Stimulated activated CD8-positive, alpha-beta memory T cell treated with anti-CD3 and anti-CD28 coated beads, Interleukin-12 subunit alpha, Interleukin-12 subunit beta, amount 100 ng/mL, for 24 hours (primary cell): ENCODE data around the gene UBL4B.

Experiments
- DNase-seq: peaks from one replicate; pipeline ENCODE4 v3.0.0-alpha.2; 2020; ENCODE audit errors: extremely low read depth

The UBL4B gene

DNA sequence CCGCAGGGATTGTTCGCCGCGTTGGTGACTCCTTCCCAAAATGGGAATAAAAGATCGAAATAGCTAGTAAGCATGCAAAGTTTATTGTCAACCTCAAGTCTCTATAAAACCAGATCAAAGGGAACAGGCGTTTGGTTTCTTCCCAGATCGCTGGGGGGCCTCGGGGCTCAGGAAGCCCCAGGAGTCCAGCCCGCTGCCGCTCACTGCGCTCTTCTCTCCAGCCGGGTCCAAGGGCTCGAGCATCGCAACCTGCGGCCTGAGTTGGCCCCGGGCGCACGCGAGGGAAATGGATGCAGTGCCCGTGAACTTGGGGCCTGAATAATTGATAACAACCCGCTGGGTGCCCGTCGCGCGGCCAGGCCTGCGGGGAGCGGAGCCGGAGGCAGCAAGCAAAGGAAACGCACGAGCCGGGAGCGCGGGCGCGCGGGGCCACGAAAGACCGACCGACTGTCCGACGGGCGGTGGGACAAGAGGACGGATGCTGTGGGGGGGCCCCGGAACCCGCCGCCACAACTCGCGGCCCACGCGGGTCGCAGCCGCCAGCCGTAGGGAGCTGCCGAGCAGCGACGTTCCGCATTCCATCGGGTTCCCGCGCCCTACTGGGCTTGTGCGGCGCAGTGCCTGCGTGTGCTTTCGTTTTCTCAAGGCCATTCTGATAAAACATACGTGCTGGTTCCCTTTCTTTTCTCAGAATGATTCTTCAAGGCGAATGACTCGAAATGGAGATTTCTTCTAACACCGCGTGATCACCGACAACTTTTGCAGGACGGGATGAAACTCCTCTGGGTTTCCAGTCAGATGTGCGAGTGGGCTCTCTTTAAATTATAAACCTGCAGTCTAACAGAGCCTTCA is 27.8 kb upstream of the UBL4B start:
- no peak for DNase-seq

DNA sequence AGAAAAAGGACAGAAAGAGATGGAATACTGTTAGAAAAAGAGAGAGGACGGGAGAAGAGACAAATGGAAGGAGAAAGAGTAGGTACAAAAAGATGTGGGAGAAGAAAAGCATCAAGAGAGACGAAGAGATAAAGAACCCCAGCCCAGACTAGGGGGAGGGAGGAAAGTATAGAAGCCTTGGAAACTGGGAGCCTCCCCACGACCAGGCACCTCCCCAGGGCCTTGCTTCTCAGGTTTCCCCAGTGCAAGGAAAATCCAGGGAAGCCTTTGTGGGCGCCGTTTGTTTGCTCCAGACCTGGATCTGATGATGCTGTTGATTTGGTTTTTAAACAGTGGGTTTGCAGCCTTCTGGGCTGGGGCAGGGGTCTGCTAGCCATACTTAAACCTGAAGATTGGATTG is 26.6 kb upstream of the UBL4B start:
- no peak for DNase-seq

DNA sequence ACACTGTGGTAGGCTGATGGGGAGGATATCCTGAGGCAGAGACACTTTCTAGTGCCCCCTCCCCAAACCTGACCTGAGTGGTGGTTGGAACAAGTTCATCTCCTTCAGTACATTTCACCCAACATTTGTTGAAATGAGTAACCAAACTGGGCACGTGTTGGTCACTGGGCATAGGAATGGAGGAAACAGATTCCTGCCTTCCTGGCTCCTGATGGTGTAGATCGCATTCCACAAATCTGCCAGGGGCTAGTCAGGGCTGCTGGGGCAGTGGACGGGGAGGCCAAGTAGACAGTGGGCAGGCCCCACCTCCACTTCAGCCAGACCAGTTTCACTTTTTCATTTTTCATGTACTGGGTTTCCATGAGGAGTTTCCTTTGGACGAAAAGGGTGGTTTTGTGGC is 25.3 kb upstream of the UBL4B start:
- DNase-seq: no peak

DNA sequence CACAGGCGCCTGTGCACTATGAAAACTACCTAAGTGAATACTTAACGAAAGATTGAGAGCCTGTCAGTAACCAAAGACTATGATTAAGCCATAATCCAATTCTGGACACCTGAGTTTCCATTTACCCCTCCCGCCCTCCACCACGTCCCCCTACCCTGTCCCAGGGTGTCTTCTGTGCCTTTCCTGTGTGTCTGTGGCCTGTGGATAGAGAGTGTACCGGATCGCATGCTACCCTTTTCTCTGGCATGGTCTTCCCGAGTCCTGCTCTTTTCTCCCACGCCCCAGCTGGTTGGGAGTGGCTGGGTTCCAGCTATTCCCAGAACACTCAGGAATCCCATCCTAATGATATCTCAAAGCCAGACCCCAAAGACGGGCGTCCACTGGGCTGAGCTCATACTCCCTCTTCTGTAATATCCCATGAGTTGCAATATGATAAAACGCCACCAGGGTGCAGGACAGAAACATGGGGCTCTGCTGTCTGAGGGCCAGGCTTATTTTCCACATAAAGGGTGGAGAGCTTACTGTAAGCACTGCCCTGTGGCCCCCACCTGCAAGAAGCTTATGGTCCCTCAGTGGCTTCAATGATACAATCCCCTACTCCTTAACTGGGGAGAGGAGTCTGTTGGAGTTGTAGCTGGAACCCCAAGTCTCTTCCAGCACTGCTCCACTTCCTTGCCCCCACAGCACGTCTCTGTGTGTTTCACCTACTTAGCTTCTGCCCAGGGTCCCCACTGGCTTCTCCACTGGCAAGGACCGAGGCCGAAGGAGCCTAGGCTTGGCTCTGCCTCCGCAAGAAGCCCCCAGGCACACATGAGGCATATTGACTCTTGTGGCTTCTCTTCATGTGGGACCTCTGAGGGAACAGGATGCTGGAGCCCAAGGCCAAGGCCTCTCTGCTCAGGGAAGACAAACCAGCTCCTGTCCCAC is 24.2 kb upstream of the UBL4B start:
- DNase-seq: no peak

DNA sequence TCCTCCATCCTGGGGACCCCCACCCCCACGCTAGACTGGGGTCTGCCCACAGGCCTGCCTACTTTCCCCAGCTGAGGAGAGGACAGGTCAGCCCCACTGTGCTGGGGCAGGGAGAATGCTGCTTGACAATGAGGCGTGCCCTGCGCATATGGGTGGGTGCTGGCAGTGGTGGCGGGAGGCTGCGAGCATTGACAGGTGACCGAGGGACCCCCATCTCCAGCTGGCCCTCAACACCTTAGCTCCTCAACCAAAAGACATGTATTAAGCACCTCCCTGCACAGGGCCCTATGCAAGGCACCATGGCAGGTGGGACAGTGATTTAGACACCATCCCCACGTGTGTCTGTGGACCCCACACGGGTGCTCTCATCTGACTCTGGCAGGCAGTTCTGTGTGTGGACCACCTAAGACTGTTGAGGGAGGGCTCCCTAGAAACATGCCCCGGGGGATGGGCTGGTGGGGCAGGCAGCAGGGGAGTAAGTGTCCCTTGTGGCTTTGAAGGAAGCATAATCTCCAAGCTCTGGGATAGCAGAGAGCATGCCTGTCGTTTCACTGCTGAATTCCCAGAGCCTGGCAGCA is 23.4 kb upstream of the UBL4B start:
- DNase-seq: no peak

DNA sequence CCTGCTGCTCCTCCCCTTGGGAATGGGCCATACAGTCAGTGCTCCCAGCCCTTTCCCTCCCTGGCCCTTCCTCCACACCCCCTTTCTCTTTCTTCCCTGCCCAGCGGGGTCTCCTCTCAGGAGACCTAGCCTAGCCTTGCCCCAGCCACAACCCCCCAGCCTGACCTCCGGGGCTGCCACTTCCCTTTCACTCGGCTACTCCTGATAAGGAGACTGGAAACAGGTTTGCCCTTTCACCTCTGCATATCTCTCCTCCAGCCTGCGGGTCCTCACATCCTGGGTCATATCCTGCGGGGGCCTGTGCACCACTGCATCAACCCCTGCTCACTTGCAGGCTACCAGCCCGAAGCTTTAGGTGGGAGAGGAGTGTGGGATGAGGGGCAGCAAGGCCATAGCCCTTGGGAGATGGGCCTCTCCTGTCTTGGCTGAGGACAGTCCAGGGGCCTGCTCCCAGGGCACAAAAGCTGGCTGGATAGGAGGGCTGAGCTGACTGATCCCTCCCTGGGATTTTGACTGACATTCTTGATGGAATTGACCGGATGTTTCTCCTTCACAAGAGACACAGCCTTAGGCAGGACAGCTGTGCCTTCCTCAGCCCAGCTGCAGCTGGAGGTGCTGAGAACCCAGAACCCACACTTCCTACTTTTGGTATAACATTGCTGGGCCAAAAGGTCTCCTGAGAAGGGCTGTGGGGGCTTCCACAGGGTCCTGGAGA is 22.5 kb upstream of the UBL4B start:
- no peak for DNase-seq

DNA sequence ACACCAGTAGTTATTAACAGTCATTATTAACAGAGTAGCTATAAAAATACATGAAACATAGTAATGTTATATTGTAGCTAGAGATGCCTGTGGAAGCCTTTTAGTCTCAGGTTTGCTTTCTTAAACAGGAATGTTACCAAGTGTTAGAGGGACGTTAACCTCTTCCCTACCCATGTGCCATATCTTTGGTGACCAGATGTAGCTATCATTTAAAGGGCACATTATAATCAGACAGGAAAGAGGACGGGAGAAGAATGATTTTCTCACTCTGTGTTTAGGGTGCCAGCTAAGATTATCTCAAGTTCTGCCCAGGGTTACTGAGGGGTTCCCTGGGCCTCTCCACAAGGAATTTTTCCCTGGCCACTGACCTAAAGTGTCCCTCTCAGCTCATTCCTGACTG is 20.9 kb upstream of the UBL4B start:
- no peak for DNase-seq

DNA sequence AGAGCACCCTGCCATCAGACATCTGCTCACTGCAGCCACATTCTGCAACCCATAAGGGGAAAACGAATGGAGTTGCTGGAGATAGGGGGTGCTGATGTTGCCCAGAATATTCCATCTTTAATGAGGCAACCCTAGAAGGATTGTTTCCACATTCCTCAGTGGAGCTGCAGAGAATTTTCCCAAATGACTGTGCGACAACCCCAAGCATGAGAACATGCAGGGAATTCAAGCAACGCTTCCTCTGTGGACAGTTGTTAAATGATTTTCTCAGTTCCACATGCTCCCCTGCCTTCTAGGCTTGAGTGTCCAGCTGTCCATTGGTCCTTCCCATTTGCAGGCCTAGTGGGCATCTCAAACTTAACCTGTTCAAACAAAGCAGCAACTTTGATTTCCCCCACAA is 20.5 kb upstream of the UBL4B start:
- DNase-seq: no peak

DNA sequence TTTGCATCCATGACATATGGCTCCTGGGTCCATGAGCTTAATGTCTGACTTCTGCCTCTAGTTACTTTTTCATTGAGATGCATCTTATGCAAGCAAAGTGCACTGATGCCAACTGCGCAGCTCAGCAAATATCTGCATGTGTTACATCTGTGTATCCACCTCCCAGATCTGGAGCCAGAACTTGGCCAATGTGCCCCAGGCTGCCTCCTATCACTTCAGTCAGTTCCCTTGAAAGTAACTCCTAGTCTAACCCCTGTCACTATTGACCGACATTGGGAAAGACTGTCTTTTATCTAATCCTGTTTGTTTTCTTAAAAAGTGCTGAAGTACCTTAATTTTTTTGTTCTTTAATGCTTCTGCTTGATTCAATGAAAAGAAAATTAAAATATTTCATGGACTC is 19.3 kb upstream of the UBL4B start:
- no peak for DNase-seq

DNA sequence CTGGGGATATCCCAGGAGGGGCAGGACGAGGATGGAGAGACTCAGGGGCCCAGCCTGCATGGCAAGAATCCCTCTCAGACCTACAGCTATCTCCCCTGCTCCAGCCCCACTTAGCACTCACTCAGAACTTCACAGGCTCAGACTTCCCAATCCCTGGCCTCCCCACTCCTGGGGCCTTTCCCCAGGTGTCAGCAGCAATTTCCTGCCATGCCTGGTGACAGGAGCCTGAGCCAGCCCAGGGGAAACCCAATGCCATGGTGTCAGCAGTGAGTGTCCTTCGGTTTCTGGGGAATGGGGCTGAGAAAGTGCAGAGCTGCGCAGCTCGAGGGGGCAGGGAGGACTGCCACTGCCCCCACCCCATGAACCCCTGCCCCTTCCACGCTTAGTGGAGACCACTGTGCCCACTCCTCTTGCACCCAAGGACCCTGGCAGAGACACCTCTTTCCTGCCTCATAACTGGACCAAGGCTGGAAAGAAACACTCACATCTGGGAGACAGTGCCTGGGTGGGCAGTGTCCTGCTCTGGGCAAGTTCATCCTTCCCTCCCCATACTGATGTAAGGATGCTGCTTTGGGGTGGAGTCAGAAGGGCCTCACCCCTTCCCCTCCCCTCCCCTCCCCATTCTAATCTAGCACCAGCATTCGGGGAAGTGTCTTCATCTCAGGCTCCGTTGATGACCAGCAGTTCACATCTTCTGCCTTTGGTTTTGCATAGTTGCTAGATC is 17.1 kb upstream of the UBL4B start:
- DNase-seq: no peak

DNA sequence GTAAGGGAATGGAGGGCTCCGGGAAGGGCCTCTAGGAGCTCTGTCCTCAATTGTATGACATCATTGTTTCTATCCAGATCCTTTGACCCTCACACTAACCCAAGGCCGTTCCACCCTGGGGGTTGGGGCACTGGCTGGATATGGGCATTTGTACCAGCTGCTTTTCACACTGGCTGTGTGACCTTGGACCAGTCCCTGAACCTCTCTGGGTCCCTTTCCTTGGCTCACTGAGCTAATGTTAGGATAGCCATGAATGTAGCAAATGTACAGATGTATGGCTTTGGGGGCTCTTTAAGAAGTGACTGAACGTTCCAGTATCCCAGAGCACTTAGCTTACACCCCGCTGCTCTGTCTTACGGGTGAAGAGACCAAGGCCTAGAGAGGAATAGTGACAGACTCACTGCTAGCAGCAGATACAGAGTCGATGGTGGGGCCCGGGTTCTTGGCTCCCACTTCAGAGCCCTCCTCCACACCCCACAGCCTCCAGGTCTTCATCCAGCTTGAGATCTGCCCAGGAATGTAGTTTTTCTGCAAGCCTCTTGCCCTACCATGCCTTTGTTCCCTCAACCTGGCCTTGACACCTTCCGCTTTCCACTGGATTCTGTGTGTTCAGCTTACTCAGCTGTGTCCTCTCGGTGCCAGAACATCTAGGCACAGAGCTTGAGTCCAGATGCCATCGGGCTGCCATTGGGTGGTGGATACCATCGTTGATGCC is 14.6 kb upstream of the UBL4B start:
- no peak for DNase-seq

DNA sequence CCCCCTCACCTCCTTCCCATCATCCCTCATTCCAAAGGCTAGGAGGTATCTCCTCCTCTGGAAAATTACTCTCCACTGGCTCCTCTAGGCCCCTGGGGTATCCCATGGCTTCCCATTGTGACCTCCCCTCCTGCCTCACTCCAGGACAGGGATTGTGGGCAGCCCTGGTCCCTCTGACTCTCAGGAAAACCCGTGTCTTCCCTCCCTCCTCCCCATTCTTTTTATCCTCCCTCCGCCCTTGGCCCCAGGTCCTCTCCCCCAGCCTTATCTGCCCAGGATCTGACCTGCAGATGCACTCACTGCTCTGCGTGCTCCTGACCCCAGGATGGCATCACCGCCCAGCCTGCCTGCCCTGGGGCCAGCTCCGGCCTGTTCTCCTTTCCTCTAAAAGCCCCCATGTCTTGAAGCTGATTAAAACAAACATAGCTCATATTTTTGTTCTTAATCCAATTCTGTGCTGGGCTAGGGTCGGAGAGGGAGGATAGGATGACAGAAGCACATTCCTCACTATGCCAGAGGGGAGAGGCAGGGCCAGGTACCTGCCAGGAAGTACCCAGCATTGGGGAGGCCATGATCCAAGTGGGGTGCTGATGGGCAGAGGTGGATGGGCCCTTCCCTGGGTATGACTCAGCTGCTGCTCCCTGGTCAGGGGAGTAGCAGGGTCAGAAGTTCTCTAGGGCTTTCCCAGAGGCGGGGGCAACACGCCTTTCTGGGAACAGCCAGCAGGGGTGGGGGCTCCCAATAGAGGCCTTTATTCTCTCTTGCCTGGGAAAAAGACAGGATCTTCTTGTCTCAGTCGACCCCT is 13.8 kb upstream of the UBL4B start:
- DNase-seq: no peak

DNA sequence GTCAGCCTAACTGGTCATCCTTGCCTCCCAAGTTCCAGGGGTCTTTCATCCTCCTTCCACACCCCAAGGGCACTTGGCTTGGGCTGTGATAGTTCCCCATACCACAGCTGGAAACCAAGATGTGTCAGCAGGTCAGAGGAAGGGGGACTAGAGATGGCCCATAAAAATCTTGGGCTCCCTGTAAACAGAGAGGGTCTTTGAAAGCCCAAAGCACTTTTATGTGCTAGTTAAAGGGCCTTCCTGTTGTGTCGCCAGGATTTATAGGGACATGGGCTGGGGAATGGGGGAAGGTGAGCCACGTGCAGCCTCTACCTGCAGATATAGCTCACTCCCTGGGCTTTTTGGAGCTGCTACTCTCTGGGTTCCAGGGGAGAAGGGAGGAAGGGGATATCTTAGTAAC is 11.9 kb upstream of the UBL4B start:
- DNase-seq: no peak

DNA sequence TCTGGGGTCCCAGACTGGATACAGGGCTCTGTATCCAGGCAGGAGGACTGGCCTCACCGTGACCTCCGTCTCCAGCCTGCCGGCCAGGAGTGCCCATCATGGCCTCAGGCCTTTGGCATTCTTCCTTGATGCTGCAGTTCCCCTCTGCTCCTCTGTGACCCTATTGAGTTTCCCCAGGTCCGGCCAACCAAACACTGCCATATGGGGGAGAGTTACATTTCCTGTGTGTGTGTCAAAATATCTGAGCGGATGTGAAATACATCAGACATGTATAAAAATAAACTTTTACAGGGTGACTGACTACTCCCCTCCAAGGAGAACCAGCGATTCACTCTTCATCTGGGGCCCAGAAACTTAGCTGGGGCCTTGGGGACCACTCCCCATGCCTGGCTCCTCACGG is 10.2 kb upstream of the UBL4B start:
- DNase-seq: no peak

DNA sequence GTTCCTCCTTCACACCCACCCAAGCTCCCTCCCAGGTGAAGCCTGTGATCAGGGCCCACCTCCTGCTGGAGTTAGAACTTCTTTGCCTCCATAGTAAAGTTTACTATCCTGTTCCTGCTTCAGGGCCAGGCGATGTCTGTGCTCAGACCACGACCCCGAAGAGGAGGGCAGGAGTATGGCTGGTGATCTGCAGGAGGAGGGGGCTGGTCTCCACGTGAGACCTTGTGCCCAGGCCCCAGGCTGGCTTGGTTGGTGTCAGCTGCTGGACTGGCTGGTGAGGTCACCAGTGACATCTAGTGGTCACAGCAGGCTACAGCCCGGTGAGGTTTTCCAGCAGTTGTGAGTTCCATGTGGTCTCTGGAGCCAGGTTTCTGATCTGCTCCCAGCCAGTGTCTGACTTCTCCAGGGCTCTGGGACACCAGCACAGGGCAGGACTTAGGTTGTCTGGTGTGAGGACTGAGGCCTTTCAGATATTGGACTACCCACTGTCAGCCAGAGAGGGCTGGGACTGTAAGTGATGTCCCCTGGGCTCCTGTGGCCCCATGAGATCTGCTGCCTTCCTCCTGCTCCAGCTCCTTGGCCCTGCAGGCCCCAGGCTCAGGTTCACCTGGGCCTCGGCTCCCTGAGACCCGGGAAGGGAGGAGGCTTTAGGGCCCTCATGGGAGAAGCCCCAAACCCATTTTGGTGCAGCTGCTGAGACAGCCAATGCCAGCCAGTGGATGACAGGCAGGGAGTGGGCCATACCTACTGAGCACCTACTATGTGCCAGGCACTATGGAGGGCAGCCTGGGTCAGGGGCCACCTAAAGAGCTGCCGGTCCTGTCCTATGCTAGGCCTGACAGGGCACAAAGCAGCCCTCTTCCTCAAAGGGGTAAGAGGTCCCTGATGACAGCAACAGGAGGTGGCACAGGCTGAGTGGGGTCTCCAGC is 6.0 kb upstream of the UBL4B start:
- DNase-seq: no peak

DNA sequence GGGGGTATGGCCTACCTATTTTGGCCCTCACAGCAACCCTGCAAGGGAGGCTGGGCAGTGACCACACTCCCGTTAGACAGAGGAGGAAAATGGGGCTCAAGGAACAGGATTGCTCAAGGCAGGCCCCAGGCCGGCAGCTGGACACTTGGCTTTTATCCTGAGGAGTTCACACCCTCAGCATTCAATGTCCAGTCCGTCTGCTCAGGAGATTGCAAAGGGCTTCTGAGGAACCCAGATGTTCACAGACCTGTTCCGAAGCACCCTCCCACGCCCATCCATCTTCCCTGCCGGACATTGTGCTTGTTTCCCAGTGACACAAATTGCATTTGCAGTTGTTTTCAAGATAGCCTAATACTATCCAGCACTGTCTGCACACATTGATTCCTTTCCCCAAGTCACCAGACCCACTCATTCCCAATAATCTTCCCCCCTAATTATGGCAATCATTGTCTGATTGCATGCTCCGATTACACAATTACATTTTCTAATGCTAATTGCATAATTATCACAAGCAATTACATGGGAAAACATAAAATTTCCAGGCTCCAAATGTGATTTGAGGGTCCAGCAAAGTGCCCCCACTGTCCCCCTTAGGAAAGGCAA is 4.3 kb upstream of the UBL4B start:
- no peak for DNase-seq

DNA sequence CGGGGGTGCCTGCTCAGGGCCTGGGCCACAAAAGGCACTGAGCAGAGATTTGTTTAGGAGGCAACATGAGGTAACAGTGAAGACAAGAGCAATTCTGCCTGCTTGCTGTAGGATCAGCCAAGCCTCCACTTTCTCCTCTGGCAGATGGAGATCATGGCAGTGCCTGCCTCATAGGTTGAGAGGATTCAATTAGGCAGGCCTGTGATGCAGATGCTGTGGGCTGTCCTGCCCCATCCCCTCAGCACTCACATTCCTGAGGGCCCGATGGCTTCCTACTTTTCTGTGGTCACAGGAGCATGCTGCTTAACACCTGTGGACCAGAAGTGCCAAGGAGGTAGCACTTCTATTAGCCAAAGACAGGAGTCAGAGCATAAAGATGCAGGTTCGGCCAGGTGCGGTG is 1.2 kb upstream of the UBL4B start:
- no peak for DNase-seq

DNA sequence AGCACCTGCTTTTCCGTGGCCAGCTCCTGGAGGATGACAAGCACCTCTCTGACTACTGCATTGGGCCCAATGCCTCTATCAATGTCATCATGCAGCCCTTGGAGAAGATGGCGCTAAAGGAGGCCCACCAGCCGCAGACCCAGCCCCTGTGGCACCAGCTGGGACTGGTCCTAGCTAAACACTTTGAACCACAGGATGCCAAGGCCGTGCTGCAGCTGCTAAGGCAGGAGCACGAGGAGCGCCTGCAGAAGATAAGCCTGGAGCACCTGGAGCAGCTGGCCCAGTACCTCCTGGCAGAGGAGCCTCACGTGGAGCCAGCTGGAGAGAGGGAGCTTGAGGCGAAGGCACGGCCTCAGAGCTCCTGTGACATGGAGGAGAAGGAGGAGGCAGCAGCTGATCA is 413 bp downstream of the UBL4B start:
- DNase-seq: no peak
